Measurements from ENCODE around the gene ITGA3.

DNA sequence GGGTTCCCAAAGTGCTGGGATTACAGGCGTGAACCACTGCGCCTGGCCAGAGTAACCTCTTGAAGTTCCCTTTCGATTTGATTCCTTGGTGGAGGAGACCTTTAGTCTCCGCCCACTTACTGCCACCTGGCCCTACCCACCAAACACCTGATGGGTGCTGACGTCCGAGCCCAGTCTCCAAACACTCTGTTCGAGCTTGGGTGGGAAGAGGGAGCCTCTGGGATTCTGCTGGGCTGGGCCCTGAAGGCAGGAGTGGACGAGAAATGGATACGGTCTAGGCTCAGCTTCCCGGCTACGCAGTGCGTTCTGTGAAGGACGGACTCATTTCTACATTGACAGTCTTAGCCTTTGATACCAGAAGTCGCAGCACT, 870 bp upstream of the ITGA3 start:
- TF ChIP-seq POLR2A (IDR thresholded peaks at IDR 0.05; ENCODE audit: low read depth, low read length) = no peak
- TF ChIP-seq POLR2AphosphoS5 (IDR thresholded peaks at IDR 0.05; ENCODE audit: low read depth, low read length) = no peak
- no peak for TF ChIP-seq TAF1 (IDR thresholded peaks at IDR 0.05; ENCODE audit: low read depth, low read length)
- TF ChIP-seq POU2F2 (IDR thresholded peaks at IDR 0.05; ENCODE audit: low read depth, low read length) = no peak

Data from GM12891 (cell line).